ENCODE measurements around the gene MEX3B. TPM values are rescaled to one million over a fixed set of nuclear protein-coding genes. Genes with fewer than 3 reads are reported as not detected.

MEX3B gene
- total RNA-seq, 2 donors from 2014 or later, result 1.2 to 1.5 TPM

GRCh38 chr15:82058026-82058425, 12.2 kb upstream of the MEX3B start:
- Mint-ChIP-seq H3K27ac (no peak overlapping the region), H3K36me3 (no peaks in the 10 kb centered on the region), H3K9me3 (no peaks in the 10 kb centered on the region)
- ATAC-seq (no peak), DNase-seq (ENCODE audit: low spot score in 2 of 2) (no peak)

- Mint-ChIP-seq H3K36me3 (no peaks in the 10 kb centered on the region), H3K27ac (no peak overlapping the region), H3K9me3 (no peaks in the 10 kb centered on the region)
- DNase-seq (ENCODE audit: low spot score in 2 of 2) (no peak), ATAC-seq (no peak)
Observed at GRCh38 chr15:82056958-82057823, 11.4 kb upstream of the MEX3B start.

DNA sequence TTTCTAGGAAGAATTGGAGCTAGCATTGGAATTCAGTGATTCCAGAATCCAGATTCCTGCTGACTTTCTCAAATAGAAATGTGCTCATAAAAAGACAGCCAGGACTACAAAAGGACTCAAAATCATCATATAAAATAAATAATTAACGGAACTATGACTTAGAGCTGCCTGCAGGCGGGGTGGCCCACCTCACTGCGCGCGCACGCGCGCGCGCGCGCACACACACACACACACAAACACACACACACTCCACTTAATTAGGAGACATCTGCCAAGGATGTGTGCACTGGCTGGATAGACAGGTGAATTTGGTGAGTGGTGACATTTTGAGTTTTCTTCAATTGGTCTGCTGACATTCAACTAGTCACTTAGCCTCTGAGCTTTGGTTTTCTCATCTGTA, 6.9 kb upstream of the MEX3B start:
- Mint-ChIP-seq H3K36me3 (no peaks in the 10 kb centered on the region), H3K27ac (no peak overlapping the region), H3K9me3 (no peaks in the 10 kb centered on the region)
- no peak for DNase-seq (ENCODE audit: low spot score in 2 of 2)
- ATAC-seq, result no peak

- ATAC-seq (no peak), DNase-seq (ENCODE audit: low spot score in 2 of 2) (no peak)
- no peaks in the 10 kb centered on the region for H3K36me3 Mint-ChIP-seq
- no peak overlapping the region for H3K27ac Mint-ChIP-seq
- no peaks in the 10 kb centered on the region for H3K9me3 Mint-ChIP-seq
Observed at GRCh38 chr15:82051664-82052063, 5.8 kb upstream of the MEX3B start.

- ATAC-seq (no peak), DNase-seq (ENCODE audit: low spot score in 2 of 2) (no peak)
- no peaks in the 10 kb centered on the region for H3K36me3 Mint-ChIP-seq
- no peaks in the 10 kb centered on the region for H3K9me3 Mint-ChIP-seq
- no peak overlapping the region for H3K27ac Mint-ChIP-seq
Observed at GRCh38 chr15:82048811-82049210, 3.0 kb upstream of the MEX3B start.

DNA sequence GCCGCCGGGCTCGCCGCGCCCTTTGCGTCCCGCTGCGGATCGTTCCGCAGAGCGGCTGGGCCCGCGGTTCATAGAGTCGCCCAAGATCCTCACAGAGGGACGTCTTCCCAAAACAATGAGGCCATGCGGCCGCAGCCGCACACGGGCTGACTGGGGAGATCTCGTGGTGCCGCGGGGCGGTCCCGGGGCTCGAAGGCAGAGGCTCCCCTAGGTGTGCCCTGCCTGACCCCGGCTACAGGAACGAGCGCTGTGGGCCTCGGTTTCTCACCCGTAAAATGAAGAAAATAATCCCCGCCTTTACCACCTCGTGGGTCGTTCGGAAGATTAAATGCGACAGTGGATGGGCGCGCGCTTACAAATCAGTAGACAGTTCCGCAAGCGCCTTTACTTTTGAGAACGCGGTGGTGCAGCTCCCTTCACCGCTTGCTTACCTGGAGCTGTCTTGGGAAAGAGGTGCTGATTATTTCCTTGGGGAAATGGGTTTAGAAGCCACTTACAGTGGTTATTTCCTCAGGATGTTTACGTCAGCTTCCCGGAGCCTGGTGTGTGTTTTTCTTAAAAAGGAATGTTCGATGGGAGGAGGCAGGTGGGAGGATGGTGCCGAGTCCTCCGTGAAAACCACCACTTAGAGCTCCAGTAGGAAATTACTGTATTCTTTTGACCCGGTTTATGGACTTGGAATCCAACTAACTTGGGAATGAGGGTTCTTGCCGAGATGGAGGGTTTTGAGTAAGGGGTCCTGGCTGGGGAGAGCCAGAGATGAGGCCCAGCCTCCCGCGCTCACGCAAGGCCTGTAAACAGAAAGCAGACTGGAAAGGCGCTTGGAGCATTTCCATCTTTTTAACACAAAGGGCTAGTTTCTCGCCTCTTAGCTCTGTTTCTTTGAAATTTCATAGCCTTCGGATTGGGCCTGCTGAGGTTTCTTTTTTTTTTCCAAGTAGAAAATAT, 1.9 kb upstream of the MEX3B start:
- H3K27ac Mint-ChIP-seq, result no peak overlapping the region
- ATAC-seq, result peak in 1 of 2 donors; percentile 8
- DNase-seq (ENCODE audit: low spot score in 2 of 2), result no peak
- no peaks in the 10 kb centered on the region for H3K36me3 Mint-ChIP-seq
- H3K9me3 Mint-ChIP-seq, result no peaks in the 10 kb centered on the region

- Mint-ChIP-seq H3K27ac (peak overlapping the region; percentile 44 to 70), H3K9me3 (no peaks in the 10 kb centered on the region), H3K36me3 (no peaks in the 10 kb centered on the region)
- ATAC-seq (peak; percentile 78 to 80), DNase-seq (ENCODE audit: low spot score in 2 of 2) (peak; percentile 91)
Observed at GRCh38 chr15:82046666-82047452, 1.0 kb upstream of the MEX3B start.

DNA sequence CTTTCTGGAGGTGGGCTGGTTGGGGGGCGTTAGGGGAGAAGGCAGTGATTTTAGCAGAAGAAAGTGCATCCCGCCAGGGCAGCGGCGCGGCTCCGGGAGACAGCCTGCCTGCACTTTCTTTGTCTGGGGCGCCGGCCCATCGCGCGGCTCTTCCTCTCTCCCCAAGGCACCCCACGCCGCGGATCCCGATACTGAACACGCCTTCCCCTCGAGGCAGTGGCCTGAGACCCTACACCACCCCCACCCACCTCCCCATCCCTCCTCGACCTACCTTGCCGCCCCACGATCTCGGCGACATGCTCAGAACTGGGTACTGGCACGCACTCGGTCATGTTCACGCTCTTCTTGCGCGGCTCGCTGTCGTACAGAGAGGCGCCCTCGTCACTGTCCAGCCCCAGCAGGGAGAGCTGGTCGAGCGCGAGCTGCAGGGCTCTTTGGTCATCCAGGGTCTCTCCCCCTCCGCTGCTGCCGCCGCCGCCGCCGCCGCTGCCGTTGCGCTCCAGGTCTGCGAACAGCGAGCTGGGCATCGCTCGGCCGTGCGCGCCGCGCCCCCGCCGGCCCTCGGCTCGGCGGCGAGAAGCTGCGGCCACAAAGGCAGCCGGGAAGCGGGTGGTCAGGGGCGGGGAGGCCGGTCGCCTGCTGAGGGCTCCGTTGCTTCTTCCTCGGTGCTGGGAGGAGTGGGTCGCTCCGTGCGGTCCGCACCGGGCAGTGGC, 483 bp downstream of the MEX3B start:
- no peaks in the 10 kb centered on the region for H3K9me3 Mint-ChIP-seq
- H3K36me3 Mint-ChIP-seq, result no peaks in the 10 kb centered on the region
- H3K27ac Mint-ChIP-seq, result no peak overlapping the region
- ATAC-seq (peak in 1 of 2 donors; percentile 15), DNase-seq (ENCODE audit: low spot score in 2 of 2) (peak in 1 of 2 donors; percentile 40)

GRCh38 chr15:82044373-82045178, 1.2 kb downstream of the MEX3B start:
- H3K27ac Mint-ChIP-seq, result no peak overlapping the region
- no peaks in the 10 kb centered on the region for H3K9me3 Mint-ChIP-seq
- DNase-seq (ENCODE audit: low spot score in 2 of 2) (peak in 1 of 2 donors; percentile 26), ATAC-seq (no peak)
- no peaks in the 10 kb centered on the region for H3K36me3 Mint-ChIP-seq

DNA sequence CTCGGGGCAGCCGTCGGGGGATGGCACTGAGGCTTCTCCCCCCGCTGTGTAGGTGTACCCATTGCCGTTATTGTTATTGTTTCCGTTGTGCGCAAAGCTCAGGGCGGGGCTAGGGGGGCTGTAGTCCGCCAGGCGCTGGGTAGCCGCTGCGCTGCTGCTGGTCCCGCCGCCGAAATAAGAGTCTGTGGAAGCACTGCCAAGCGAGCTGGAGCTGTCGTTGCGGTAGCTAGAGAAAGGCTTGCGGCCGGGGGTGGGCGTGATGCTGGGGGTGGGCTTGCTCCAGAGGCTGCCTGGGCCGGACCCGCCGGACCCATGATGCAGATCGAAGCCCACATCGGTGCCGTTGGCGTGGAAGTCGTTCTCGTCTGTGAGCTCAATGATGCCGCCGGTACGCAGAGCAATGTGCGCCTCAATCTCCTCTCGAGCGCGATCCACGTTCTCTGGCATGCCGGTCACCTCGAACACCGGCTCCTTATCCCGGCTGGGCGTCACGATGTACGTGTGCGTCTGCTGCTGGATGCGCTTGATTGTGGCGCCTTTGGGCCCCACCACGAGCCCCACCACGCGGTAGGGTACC, 1.9 kb downstream of the MEX3B start:
- DNase-seq (ENCODE audit: low spot score in 2 of 2) (no peak), ATAC-seq (no peak)
- H3K36me3 Mint-ChIP-seq, result no peaks in the 10 kb centered on the region
- no peaks in the 10 kb centered on the region for H3K9me3 Mint-ChIP-seq
- H3K27ac Mint-ChIP-seq, result no peak overlapping the region

GRCh38 chr15:82043130-82043673, 2.6 kb downstream of the MEX3B start:
- Mint-ChIP-seq H3K27ac (no peak overlapping the region), H3K36me3 (no peaks in the 10 kb centered on the region), H3K9me3 (no peaks in the 10 kb centered on the region)
- no peak for ATAC-seq
- no peak for DNase-seq (ENCODE audit: low spot score in 2 of 2)

DNA sequence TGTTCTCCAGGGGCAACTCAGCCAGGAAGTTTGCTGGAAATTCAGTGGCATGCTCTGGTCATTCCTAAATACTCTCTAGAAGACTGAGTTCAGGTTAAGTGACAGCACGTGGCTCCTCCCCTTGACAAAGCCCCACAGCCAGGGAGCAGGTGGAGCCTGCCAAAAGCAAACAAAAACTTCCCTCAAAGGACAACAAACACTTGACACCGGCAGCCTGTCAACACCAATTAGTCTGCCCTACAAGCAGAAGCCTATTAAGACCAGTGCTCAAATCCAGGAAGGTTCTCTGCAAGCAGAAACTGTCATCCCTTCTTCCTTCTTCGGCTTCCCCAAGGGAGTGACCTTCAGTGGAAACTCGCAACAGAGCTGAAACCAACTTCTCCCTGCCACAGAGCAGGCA, 5.0 kb downstream of the MEX3B start:
- DNase-seq (ENCODE audit: low spot score in 2 of 2), result no peak
- Mint-ChIP-seq H3K36me3 (no peaks in the 10 kb centered on the region), H3K9me3 (no peaks in the 10 kb centered on the region), H3K27ac (no peak overlapping the region)
- no peak for ATAC-seq

GRCh38 chr15:82040390-82040789, 5.4 kb downstream of the MEX3B start:
- no peaks in the 10 kb centered on the region for H3K9me3 Mint-ChIP-seq

DNA sequence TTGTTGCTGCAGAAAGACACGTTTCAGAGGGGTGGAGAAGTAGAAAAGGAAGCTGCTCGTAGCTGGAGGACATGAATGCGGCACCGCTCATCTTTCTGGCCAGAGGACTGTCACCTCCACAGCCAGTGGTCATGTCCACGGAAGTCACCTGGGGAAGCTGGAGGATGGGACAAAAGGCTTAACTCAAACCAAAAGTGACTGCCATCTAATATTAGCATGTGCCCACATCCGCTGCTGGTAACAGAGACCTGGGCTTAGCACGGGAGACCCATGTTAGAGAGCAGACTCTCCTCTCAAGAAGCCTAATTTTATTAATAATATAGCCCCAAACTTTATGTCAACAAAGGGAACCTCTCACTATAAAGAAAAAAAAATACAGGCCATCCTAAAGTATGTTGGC, 5.9 kb downstream of the MEX3B start:
- ATAC-seq (no peak), DNase-seq (ENCODE audit: low spot score in 2 of 2) (no peak)
- Mint-ChIP-seq H3K36me3 (no peaks in the 10 kb centered on the region), H3K9me3 (no peaks in the 10 kb centered on the region), H3K27ac (no peak overlapping the region)

More at GRCh38 chr15:82040390-82040789, 5.4 kb downstream of the MEX3B start:
- no peak for DNase-seq (ENCODE audit: low spot score in 2 of 2)
- ATAC-seq, result no peak
- Mint-ChIP-seq H3K27ac (no peak overlapping the region), H3K36me3 (no peaks in the 10 kb centered on the region)

GRCh38 chr15:82036461-82036860, 9.4 kb downstream of the MEX3B start:
- H3K27ac Mint-ChIP-seq, result no peak overlapping the region
- no peaks in the 10 kb centered on the region for H3K9me3 Mint-ChIP-seq
- H3K36me3 Mint-ChIP-seq, result no peaks in the 10 kb centered on the region
- DNase-seq (ENCODE audit: low spot score in 2 of 2), result no peak
- no peak for ATAC-seq

All from activated naive CD4-positive, alpha-beta T cell treated with anti-CD3 and anti-CD28 coated beads, Interleukin-2, amount 50 U/mL, for 72 hours (primary cell).